WTC11 (cell line): ENCODE results near the gene SLC35A3. TPM values are rescaled to one million over a fixed set of nuclear protein-coding genes. Genes with fewer than 3 reads are reported as not detected.
A peak's percentile ranks its signal among the peaks of the same experiment; 100 is the strongest.

Source experiments
- ATAC-seq: fragments of 200-7000 bp; cut with Tn5 transposase; 2 replicates; pipeline ENCODE4 v1.10.0; 2021; ENCODE audit warnings: mild to moderate bottlenecking, moderate library complexity
- CTCF ChIA-PET: fragments of 300-600 bp; sonication (Branson Sonifier 250); formaldehyde crosslinking; loops from one replicate; lab custom pipeline; 2021; ENCODE audit warnings: antibody characterized with exemption; lab: Charles Lee
- POLR2A ChIA-PET: fragments of 350-600 bp; sonication (Branson Sonifier 250); formaldehyde crosslinking; loops from one replicate; lab custom pipeline; 2021; ENCODE audit warnings: antibody characterized with exemption; lab: Charles Lee
- DNase-seq: peaks from one replicate; pipeline ENCODE4 v3.0.0; 2021; ENCODE audit warnings: low spot score
- H3K27ac Mint-ChIP-seq: 2 replicates; pipeline ENCODE4 v1.8.0; 2021; ENCODE audit warnings: mixed read lengths
- H3K27me3 Mint-ChIP-seq: 2 replicates; pipeline ENCODE4 v1.8.0; 2021; ENCODE audit warnings: low read depth, mild to moderate bottlenecking, moderate library complexity, mixed read lengths
- H3K36me3 Mint-ChIP-seq: 2 replicates; pipeline ENCODE4 v1.8.0; 2021; ENCODE audit warnings: mixed read lengths
- H3K4me1 Mint-ChIP-seq: 2 replicates; pipeline ENCODE4 v1.8.0; 2022; ENCODE audit warnings: mixed read lengths
- H3K4me3 Mint-ChIP-seq: 2 replicates; pipeline ENCODE4 v1.8.0; 2021; ENCODE audit warnings: mild to moderate bottlenecking, moderate library complexity, mixed read lengths
- H3K9me3 Mint-ChIP-seq: 2 replicates; pipeline ENCODE4 v1.8.0; 2021; ENCODE audit warnings: mixed read lengths
- CREM ChIP-seq: sonication (generic); formaldehyde crosslinking; IDR thresholded peaks from 2 replicates; pipeline ENCODE4 v1.8.1; 2022; ENCODE audit warnings: mild to moderate bottlenecking, missing genetic modification reagents, moderate library complexity
- EMX1 ChIP-seq: fragments of 250-450 bp; sonication (Bioruptor Pico); IDR thresholded peaks from 2 replicates; pipeline ENCODE4 v1.8.0; 2021; ENCODE audit warnings: mild to moderate bottlenecking
- NFE2L1 ChIP-seq: sonication (generic); formaldehyde crosslinking; IDR thresholded peaks from 2 replicates; pipeline ENCODE4 v1.8.1; 2023; ENCODE audit warnings: missing genetic modification reagents
- NR3C1 ChIP-seq: sonication (generic); formaldehyde crosslinking; conservative IDR thresholded peaks from 2 replicates; pipeline ENCODE4 v1.8.1; 2023; ENCODE audit warnings: low read depth, mild to moderate bottlenecking, missing genetic modification reagents
- RORB ChIP-seq: fragments of 250-450 bp; sonication (Bioruptor Pico); IDR thresholded peaks from 2 replicates; pipeline ENCODE4 v1.9.0; 2021; ENCODE audit warnings: mild to moderate bottlenecking
- TEAD4 ChIP-seq: sonication (generic); formaldehyde crosslinking; IDR thresholded peaks from 2 replicates; pipeline ENCODE4 v1.8.0; 2022; ENCODE audit warnings: mild to moderate bottlenecking, missing genetic modification reagents
- TP53 ChIP-seq: sonication (generic); formaldehyde crosslinking; IDR thresholded peaks from 2 replicates; pipeline ENCODE4 v1.8.1; 2023; ENCODE audit warnings: mild to moderate bottlenecking, missing genetic modification reagents
- ZNF138 ChIP-seq: sonication (generic); formaldehyde crosslinking; conservative IDR thresholded peaks from 2 replicates; pipeline ENCODE4 v1.8.1; 2022; ENCODE audit warnings: mild to moderate bottlenecking, moderate library complexity, missing genetic modification reagents
- ZNF423 ChIP-seq: fragments of 250-450 bp; sonication (Bioruptor Pico); IDR thresholded peaks from 2 replicates; pipeline ENCODE4 v2.1.2; 2022; ENCODE audit warnings: mild to moderate bottlenecking, moderate library complexity
- total RNA-seq: library from RNA; stranded (reverse); gene quantifications from 3 replicates; pipeline ENCODE4 v1.2.3, GENCODE V29; 2021
- TF ChIP-seq, protein P1 (sequence below): sonication (generic); formaldehyde crosslinking; IDR thresholded peaks from 2 replicates; pipeline ENCODE4 v1.8.1; 2022; ENCODE audit warnings: low read depth, missing genetic modification reagents, borderline replicate concordance
- TF ChIP-seq, protein P2 (sequence below): fragments of 250-450 bp; sonication (Bioruptor Pico); IDR thresholded peaks from 2 replicates; pipeline ENCODE4 v2.1.2; 2022; ENCODE audit warnings: mild to moderate bottlenecking, moderate library complexity
- TF ChIP-seq, protein P3 (sequence below): sonication (generic); formaldehyde crosslinking; IDR thresholded peaks from 2 replicates; pipeline ENCODE4 v1.8.1; 2022; ENCODE audit warnings: missing genetic modification reagents, borderline replicate concordance
- TF ChIP-seq, protein P4 (sequence below): sonication (generic); formaldehyde crosslinking; IDR thresholded peaks from 2 replicates; pipeline ENCODE4 v1.8.0; 2022; ENCODE audit warnings: mild to moderate bottlenecking, missing genetic modification reagents
- TF ChIP-seq, protein P5 (sequence below): fragments of 250-450 bp; sonication (Bioruptor Pico); IDR thresholded peaks from 2 replicates; pipeline ENCODE4 v1.9.0; 2021; ENCODE audit warnings: moderate library complexity, mild to moderate bottlenecking, inconsistent platforms, borderline replicate concordance
- TF ChIP-seq, protein P6 (sequence below): sonication (generic); formaldehyde crosslinking; IDR thresholded peaks from 2 replicates; pipeline ENCODE4 v1.8.1; 2023; ENCODE audit warnings: mild to moderate bottlenecking, missing genetic modification reagents, borderline replicate concordance
- TF ChIP-seq, protein P7 (sequence below): sonication (generic); formaldehyde crosslinking; IDR thresholded peaks from 2 replicates; pipeline ENCODE4 v1.8.1; 2023; ENCODE audit warnings: mild to moderate bottlenecking, missing genetic modification reagents

Gene SLC35A3
- total RNA-seq, 1 experiment from 2014 or later = 14.5 TPM

DNA sequence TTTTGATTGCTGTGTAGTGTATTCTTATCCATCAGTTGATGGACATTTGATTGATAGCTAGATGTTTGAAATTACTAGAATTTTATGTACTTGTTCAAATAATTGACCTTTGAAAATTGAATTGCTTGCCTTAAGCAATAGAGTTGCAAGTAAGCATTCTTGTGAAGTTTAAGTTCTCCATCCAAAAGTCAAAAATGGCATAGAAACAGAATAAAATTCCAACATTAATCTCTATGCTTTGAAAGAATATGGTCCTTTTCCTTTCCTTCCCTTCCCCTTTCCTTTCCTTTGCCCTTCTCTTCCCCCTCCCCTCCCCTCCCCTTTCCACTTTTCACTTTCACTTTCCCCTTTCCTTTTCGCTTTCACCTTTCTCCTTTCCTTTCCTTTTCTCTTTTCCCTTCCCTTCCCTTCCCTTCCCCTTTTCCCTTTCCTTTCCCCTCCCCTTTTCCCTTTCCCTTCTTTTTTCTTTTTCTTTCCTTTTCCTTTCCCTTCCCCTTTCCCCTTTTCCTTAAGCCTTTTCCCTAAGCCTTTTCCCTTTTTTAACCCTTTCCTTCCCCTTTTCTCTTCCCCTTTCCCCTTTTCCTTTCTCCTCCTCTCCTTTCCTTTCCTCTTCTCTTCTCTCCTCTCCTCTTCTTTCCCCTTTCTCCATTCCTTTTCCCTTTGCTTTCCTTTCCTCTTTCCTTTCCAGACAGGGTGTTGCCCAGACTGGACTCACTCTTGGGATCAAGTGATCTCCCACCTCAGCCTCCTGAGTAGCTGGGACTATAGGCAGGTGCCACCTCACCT lies 95.6 kb downstream of the SLC35A3 start:
- Mint-ChIP-seq H3K36me3 (peaks cover 58% of the 10 kb centered on the region), H3K4me3 (no peak overlapping the region), H3K27ac (peak overlapping the region; percentile 84), H3K27me3 (no peaks in the 10 kb centered on the region), H3K4me1 (no peaks in the 10 kb centered on the region), H3K9me3 (no peaks in the 10 kb centered on the region)
- TF ChIP-seq, protein P1, sequence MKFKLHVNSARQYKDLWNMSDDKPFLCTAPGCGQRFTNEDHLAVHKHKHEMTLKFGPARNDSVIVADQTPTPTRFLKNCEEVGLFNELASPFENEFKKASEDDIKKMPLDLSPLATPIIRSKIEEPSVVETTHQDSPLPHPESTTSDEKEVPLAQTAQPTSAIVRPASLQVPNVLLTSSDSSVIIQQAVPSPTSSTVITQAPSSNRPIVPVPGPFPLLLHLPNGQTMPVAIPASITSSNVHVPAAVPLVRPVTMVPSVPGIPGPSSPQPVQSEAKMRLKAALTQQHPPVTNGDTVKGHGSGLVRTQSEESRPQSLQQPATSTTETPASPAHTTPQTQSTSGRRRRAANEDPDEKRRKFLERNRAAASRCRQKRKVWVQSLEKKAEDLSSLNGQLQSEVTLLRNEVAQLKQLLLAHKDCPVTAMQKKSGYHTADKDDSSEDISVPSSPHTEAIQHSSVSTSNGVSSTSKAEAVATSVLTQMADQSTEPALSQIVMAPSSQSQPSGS (CRISPR knock-in tag) = no peak
- TF ChIP-seq, protein P2, sequence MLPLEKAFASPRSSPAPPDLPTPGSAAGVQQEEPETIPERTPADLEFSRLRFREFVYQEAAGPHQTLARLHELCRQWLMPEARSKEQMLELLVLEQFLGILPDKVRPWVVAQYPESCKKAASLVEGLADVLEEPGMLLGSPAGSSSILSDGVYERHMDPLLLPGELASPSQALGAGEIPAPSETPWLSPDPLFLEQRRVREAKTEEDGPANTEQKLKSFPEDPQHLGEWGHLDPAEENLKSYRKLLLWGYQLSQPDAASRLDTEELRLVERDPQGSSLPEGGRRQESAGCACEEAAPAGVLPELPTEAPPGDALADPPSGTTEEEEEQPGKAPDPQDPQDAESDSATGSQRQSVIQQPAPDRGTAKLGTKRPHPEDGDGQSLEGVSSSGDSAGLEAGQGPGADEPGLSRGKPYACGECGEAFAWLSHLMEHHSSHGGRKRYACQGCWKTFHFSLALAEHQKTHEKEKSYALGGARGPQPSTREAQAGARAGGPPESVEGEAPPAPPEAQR (CRISPR knock-in tag) = no peak
- TF ChIP-seq, protein P3, sequence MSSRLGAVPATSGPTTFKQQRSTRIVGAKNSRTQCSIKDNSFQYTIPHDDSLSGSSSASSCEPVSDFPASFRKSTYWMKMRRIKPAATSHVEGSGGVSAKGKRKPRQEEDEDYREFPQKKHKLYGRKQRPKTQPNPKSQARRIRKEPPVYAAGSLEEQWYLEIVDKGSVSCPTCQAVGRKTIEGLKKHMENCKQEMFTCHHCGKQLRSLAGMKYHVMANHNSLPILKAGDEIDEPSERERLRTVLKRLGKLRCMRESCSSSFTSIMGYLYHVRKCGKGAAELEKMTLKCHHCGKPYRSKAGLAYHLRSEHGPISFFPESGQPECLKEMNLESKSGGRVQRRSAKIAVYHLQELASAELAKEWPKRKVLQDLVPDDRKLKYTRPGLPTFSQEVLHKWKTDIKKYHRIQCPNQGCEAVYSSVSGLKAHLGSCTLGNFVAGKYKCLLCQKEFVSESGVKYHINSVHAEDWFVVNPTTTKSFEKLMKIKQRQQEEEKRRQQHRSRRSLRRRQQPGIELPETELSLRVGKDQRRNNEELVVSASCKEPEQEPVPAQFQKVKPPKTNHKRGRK (CRISPR knock-in tag) = peak; percentile 8; the same call in 1 of the 2 replicates
- no peak for TF ChIP-seq NR3C1 (CRISPR knock-in tag)
- ATAC-seq (no peak), DNase-seq (no peak)
- POLR2A ChIA-PET = no interaction called here
- CTCF ChIA-PET = no interaction called here

DNA sequence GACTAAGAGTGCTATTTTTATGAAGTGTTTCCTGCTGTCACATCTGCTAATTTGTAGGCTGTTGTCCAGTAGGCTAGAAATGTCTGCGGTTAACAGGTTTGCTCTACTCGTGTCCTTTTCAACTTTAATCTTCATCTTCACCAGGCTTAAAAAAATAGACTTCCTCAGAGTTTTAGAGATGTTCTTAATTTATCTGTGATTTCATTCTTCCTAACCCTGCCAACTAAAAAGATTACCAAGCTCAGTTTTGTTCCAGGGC lies 96.1 kb downstream of the SLC35A3 start:
- ATAC-seq (no peak), DNase-seq (no peak)
- Mint-ChIP-seq H3K4me3 (no peak overlapping the region), H3K27me3 (no peaks in the 10 kb centered on the region), H3K36me3 (peaks cover 54% of the 10 kb centered on the region), H3K9me3 (no peaks in the 10 kb centered on the region), H3K4me1 (no peaks in the 10 kb centered on the region), H3K27ac (peak overlapping the region; percentile 84)
- TF ChIP-seq TEAD4 (CRISPR knock-in tag) = no peak
- TF ChIP-seq CREM (CRISPR knock-in tag) = no peak
- TF ChIP-seq, protein P4, sequence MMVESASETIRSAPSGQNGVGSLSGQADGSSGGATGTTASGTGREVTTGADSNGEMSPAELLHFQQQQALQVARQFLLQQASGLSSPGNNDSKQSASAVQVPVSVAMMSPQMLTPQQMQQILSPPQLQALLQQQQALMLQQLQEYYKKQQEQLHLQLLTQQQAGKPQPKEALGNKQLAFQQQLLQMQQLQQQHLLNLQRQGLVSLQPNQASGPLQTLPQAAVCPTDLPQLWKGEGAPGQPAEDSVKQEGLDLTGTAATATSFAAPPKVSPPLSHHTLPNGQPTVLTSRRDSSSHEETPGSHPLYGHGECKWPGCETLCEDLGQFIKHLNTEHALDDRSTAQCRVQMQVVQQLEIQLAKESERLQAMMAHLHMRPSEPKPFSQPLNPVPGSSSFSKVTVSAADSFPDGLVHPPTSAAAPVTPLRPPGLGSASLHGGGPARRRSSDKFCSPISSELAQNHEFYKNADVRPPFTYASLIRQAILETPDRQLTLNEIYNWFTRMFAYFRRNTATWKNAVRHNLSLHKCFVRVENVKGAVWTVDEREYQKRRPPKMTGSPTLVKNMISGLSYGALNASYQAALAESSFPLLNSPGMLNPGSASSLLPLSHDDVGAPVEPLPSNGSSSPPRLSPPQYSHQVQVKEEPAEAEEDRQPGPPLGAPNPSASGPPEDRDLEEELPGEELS (CRISPR knock-in tag) = no peak
- TF ChIP-seq, protein P5, sequence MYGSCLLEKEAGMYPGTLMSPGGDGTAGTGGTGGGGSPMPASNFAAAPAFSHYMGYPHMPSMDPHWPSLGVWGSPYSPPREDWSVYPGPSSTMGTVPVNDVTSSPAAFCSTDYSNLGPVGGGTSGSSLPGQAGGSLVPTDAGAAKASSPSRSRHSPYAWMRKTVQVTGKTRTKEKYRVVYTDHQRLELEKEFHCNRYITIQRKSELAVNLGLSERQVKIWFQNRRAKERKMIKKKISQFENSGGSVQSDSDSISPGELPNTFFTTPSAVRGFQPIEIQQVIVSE (CRISPR knock-in tag) = no peak
- TF ChIP-seq RORB = no peak
- TF ChIP-seq EMX1 = no peak
- CTCF ChIA-PET = no interaction called here
- POLR2A ChIA-PET = no interaction called here

DNA sequence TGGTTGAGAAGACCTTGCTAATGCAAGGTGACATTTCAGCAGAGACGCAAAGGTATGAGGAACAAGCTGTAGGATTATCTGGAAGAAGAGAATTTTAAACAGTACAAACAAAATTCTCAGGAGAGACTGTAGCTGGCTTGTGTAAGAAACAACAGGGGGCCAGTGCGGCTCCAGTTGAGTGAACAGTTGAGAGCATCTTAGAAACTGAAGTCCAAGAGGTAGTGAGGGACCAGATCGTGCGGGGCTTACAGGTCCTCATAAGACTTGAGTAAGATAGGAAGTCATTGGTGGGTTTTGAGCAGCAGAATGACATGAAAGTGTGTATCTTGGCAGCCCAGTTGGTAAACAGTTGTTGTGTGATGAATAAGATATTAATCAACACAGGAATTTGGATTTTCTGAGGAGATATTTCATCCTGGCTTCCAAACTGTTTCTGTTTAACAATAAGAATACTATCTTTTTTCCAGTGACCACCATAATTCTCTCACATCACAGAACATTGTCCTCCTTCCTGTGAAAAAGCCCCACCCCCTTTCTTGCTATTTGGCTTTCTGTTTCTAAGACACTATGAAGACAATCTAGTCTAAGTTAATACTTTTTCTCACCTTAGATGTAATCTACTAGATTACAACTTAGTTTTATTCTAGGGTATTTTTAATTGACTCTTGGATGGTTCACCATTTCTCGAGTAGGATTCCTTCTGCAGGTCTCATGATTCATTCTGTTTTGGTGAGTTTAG lies 100.6 kb downstream of the SLC35A3 start:
- POLR2A ChIA-PET = interaction anchor here (0.6 kb wide), 2 partner anchors 30 to 220 kb away, joined by 5 to 7 read pairs; partner anchors contain the start of gene AGL
- no peak for ATAC-seq
- Mint-ChIP-seq H3K27ac (no peak overlapping the region), H3K27me3 (no peaks in the 10 kb centered on the region), H3K36me3 (peaks cover 64% of the 10 kb centered on the region), H3K4me1 (no peaks in the 10 kb centered on the region), H3K4me3 (no peak overlapping the region), H3K9me3 (no peaks in the 10 kb centered on the region)
- CTCF ChIA-PET = no interaction called here
- no peak for DNase-seq
- TF ChIP-seq ZNF138 (CRISPR knock-in tag) = no peak
- TF ChIP-seq RORB = no peak
- TF ChIP-seq, protein P6, sequence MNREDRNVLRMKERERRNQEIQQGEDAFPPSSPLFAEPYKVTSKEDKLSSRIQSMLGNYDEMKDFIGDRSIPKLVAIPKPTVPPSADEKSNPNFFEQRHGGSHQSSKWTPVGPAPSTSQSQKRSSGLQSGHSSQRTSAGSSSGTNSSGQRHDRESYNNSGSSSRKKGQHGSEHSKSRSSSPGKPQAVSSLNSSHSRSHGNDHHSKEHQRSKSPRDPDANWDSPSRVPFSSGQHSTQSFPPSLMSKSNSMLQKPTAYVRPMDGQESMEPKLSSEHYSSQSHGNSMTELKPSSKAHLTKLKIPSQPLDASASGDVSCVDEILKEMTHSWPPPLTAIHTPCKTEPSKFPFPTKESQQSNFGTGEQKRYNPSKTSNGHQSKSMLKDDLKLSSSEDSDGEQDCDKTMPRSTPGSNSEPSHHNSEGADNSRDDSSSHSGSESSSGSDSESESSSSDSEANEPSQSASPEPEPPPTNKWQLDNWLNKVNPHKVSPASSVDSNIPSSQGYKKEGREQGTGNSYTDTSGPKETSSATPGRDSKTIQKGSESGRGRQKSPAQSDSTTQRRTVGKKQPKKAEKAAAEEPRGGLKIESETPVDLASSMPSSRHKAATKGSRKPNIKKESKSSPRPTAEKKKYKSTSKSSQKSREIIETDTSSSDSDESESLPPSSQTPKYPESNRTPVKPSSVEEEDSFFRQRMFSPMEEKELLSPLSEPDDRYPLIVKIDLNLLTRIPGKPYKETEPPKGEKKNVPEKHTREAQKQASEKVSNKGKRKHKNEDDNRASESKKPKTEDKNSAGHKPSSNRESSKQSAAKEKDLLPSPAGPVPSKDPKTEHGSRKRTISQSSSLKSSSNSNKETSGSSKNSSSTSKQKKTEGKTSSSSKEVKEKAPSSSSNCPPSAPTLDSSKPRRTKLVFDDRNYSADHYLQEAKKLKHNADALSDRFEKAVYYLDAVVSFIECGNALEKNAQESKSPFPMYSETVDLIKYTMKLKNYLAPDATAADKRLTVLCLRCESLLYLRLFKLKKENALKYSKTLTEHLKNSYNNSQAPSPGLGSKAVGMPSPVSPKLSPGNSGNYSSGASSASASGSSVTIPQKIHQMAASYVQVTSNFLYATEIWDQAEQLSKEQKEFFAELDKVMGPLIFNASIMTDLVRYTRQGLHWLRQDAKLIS (CRISPR knock-in tag) = no peak
- no peak for TF ChIP-seq NFE2L1
- TF ChIP-seq, protein P7, sequence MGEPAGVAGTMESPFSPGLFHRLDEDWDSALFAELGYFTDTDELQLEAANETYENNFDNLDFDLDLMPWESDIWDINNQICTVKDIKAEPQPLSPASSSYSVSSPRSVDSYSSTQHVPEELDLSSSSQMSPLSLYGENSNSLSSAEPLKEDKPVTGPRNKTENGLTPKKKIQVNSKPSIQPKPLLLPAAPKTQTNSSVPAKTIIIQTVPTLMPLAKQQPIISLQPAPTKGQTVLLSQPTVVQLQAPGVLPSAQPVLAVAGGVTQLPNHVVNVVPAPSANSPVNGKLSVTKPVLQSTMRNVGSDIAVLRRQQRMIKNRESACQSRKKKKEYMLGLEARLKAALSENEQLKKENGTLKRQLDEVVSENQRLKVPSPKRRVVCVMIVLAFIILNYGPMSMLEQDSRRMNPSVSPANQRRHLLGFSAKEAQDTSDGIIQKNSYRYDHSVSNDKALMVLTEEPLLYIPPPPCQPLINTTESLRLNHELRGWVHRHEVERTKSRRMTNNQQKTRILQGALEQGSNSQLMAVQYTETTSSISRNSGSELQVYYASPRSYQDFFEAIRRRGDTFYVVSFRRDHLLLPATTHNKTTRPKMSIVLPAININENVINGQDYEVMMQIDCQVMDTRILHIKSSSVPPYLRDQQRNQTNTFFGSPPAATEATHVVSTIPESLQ = no peak
- TF ChIP-seq TP53 (CRISPR knock-in tag) = no peak
- no peak for TF ChIP-seq ZNF423 (CRISPR knock-in tag)
